A549 (cell line): Measurements from ENCODE around the gene CES1. TPM values are rescaled to one million over a fixed set of nuclear protein-coding genes. Genes with fewer than 3 reads are reported as not detected.

Source experiments
- ATAC-seq, 2 experiments: fragments of 200-7000 bp in 1 of 2; fragments of >200 bp in 1 of 2; cut with Nextera tagmentation in 1 of 2; cut with Tn5 transposase in 1 of 2; 3 replicates each; pipeline versions ENCODE4 v1.8.0 to v1.9.1; 2018 to 2020; ENCODE audit warnings: mild to moderate bottlenecking in 1 of 2, moderate library complexity in 1 of 2
- CTCF ChIA-PET: fragments of 300-600 bp; sonication (Branson Sonifier 250); formaldehyde crosslinking; extraction: SDS; loops from one replicate; lab custom pipeline; 2021; ENCODE audit warnings: antibody characterized with exemption, inconsistent platforms; lab: Yijun Ruan, JAX
- POLR2A ChIA-PET: fragments of 350-600 bp; formaldehyde crosslinking; extraction: SDS; loops from one replicate; lab custom pipeline; 2021; ENCODE audit warnings: antibody characterized with exemption, inconsistent platforms; lab: Yijun Ruan, JAX
- DNase-seq, 2 experiments: peaks; one replicate each; pipeline versions ENCODE4 v3.0.0 to v3.0.0-alpha.2; 2011 to 2016; ENCODE audit warnings: low read depth in 1 of 2, low spot score in 1 of 2
- FAIRE-seq: peaks from 2 replicates; lab custom pipeline; 2011; peaks lifted over from hg19 to GRCh38; lab: Jason Lieb, UNC
- H3K27ac ChIP-seq, 2 experiments: fragments of >200 bp; sonication (Bioruptor Twin); formaldehyde crosslinking; 3 replicates each; pipeline ENCODE4 v1.5.1; 2016 to 2017
- H3K4me1 ChIP-seq: fragments of >200 bp; sonication (Bioruptor Twin); formaldehyde crosslinking; 3 replicates; pipeline ENCODE4 v1.6.1; 2016
- H3K4me2 ChIP-seq: fragments of >200 bp; sonication (Bioruptor Twin); formaldehyde crosslinking; 3 replicates; pipeline ENCODE4 v1.6.1; 2016
- H3K4me3 ChIP-seq: fragments of >200 bp; sonication (Bioruptor Twin); formaldehyde crosslinking; 3 replicates; pipeline ENCODE4 v1.5.1; 2016
- H3K9me3 ChIP-seq: fragments of >200 bp; sonication (Bioruptor Twin); formaldehyde crosslinking; 3 replicates; pipeline ENCODE4 v1.6.1; 2016
- BHLHE40 ChIP-seq: IDR thresholded peaks from 2 replicates; pipeline ENCODE4 v1.6.1; 2012; ENCODE audit warnings: low read depth, low read length, inconsistent platforms
- CBX2 ChIP-seq: fragments of 200-600 bp; sonication (generic); IDR thresholded peaks from 2 replicates; pipeline ENCODE4 v1.6.1; 2016; ENCODE audit warnings: low read depth, mild to moderate bottlenecking, borderline replicate concordance
- CHD2 ChIP-seq: fragments of 150-350 bp; IDR thresholded peaks from 2 replicates; pipeline ENCODE4 v1.6.1; 2014; ENCODE audit warnings: low read length; ENCODE audit not compliant: partially characterized antibody
- CHD4 ChIP-seq: fragments of 200-600 bp; sonication (generic); IDR thresholded peaks from 2 replicates; pipeline ENCODE4 v1.6.1; 2016; ENCODE audit warnings: antibody characterized with exemption, mild to moderate bottlenecking, borderline replicate concordance
- EHF ChIP-seq: fragments of 250-450 bp; sonication (Bioruptor Pico); IDR thresholded peaks from 2 replicates; pipeline ENCODE4 v1.5.0; 2020; ENCODE audit warnings: mild to moderate bottlenecking
- ESRRA ChIP-seq: fragments of 150-350 bp; IDR thresholded peaks from 2 replicates; pipeline ENCODE4 v1.6.1; 2014; ENCODE audit warnings: mild to moderate bottlenecking, low read length, borderline replicate concordance
- HDAC2 ChIP-seq: fragments of 200-600 bp; sonication (generic); IDR thresholded peaks from 2 replicates; pipeline ENCODE4 v1.6.1; 2016
- HOXA7 ChIP-seq: fragments of 250-450 bp; sonication (Bioruptor Pico); IDR thresholded peaks from 2 replicates; pipeline ENCODE4 v1.5.0; 2020; ENCODE audit warnings: mild to moderate bottlenecking, moderate library complexity
- HOXB5 ChIP-seq: fragments of 250-450 bp; sonication (Bioruptor Pico); IDR thresholded peaks from 2 replicates; pipeline ENCODE4 v1.5.0; 2020; ENCODE audit warnings: mild to moderate bottlenecking, moderate library complexity
- JUNB ChIP-seq: fragments of >200 bp; sonication (Bioruptor Twin); formaldehyde crosslinking; IDR thresholded peaks from 2 replicates; pipeline ENCODE4 v1.6.1; 2016
- MAZ ChIP-seq: fragments of 150-350 bp; IDR thresholded peaks from 2 replicates; pipeline ENCODE4 v1.6.1; 2014; ENCODE audit warnings: antibody characterized with exemption, low read depth, low read length, borderline replicate concordance
- NFE2L2 ChIP-seq: fragments of 150-350 bp; conservative IDR thresholded peaks from 2 replicates; pipeline ENCODE4 v1.6.1; 2014; ENCODE audit warnings: low read length
- NR3C1 ChIP-seq: fragments of >200 bp; sonication (Bioruptor Twin); formaldehyde crosslinking; IDR thresholded peaks from 3 replicates; pipeline ENCODE4 v1.6.1; 2017
- PHF8 ChIP-seq: fragments of 200-600 bp; sonication (generic); IDR thresholded peaks from 2 replicates; pipeline ENCODE4 v1.6.1; 2016; ENCODE audit warnings: low read depth, mild to moderate bottlenecking, antibody characterized with exemption, moderate library complexity, borderline replicate concordance
- POLR2A ChIP-seq: IDR thresholded peaks from 2 replicates; pipeline ENCODE4 v1.6.1; 2012; ENCODE audit warnings: mild to moderate bottlenecking, low read length
- RAD21 ChIP-seq, 2 experiments: fragments of >200 bp in 1 of 2; sonication (Bioruptor Twin) in 1 of 2; formaldehyde crosslinking in 1 of 2; IDR thresholded peaks in 1 of 2; conservative IDR thresholded peaks in 1 of 2; 2 replicates in 1 of 2; 3 replicates in 1 of 2; pipeline ENCODE4 v1.6.1; 2012 to 2018; ENCODE audit warnings: inconsistent platforms in 1 of 2
- RARB ChIP-seq: fragments of 250-450 bp; sonication (Bioruptor Pico); IDR thresholded peaks from 2 replicates; pipeline ENCODE4 v1.8.0; 2021; ENCODE audit warnings: mild to moderate bottlenecking, moderate library complexity
- RCOR1 ChIP-seq: fragments of 150-350 bp; IDR thresholded peaks from 2 replicates; pipeline ENCODE4 v1.6.1; 2014; ENCODE audit warnings: antibody characterized with exemption, low read length, low read depth
- RFX5 ChIP-seq: fragments of 450-650 bp; IDR thresholded peaks from 2 replicates; pipeline ENCODE4 v1.7.1; 2014; ENCODE audit warnings: antibody characterized with exemption, mild to moderate bottlenecking, moderate library complexity
- SREBF2 ChIP-seq: fragments of 450-650 bp; IDR thresholded peaks from 2 replicates; pipeline ENCODE4 v1.6.1; 2014; ENCODE audit warnings: mild to moderate bottlenecking, moderate library complexity
- ZC3H11A ChIP-seq: fragments of 450-650 bp; IDR thresholded peaks from 2 replicates; pipeline ENCODE4 v1.6.1; 2014; ENCODE audit warnings: antibody characterized with exemption, mild to moderate bottlenecking
- ZSCAN20 ChIP-seq: fragments of 250-450 bp; sonication (Bioruptor Pico); IDR thresholded peaks from 2 replicates; pipeline ENCODE4 v1.8.0; 2022; ENCODE audit warnings: mild to moderate bottlenecking, moderate library complexity
- WGBS: methylation state at CpG from one replicate; pipeline ENCODE4 v1.1.6; 2017; ENCODE audit errors: missing lambda C conversion rate; 5-methylcytosine and 5-hydroxymethylcytosine counted together
- polyA plus RNA-seq, 4 experiments: library from polyadenylated mRNA; depleted of rRNA in 3 of 4; stranded (reverse); fragments of >200 nt; fragmentation: RNase III in 1 of 4; extraction: RNeasy Plus Mini Kit Qiagen cat#74134 plus additional on column Dnase treatment in 1 of 4; gene quantifications; 2 replicates in 3 of 4; 3 replicates in 1 of 4; pipeline ENCODE4 v1.2.3, GENCODE V29; 2011 to 2017
- TF ChIP-seq, protein P1 (sequence below): fragments of 250-450 bp; sonication (Bioruptor Pico); IDR thresholded peaks from 2 replicates; pipeline ENCODE4 v1.5.0; 2020; ENCODE audit warnings: low read depth, mild to moderate bottlenecking, moderate library complexity
- TF ChIP-seq, protein P2 (sequence below): fragments of 200-600 bp; sonication (generic); IDR thresholded peaks from 2 replicates; pipeline ENCODE4 v1.6.1; 2016; ENCODE audit warnings: antibody characterized with exemption, mild to moderate bottlenecking, moderate library complexity
- TF ChIP-seq, protein P3 (sequence below): fragments of >200 bp; sonication (Bioruptor Twin); formaldehyde crosslinking; IDR thresholded peaks from 3 replicates; pipeline ENCODE4 v1.6.1; 2016
- TF ChIP-seq, protein P4 (sequence below): IDR thresholded peaks from 2 replicates; pipeline ENCODE4 v1.6.1; 2012
- TF ChIP-seq, protein P5 (sequence below): IDR thresholded peaks from 2 replicates; pipeline ENCODE4 v1.6.1; 2012
- TF ChIP-seq, protein P6 (sequence below): IDR thresholded peaks from 2 replicates; pipeline ENCODE4 v1.6.1; 2012; ENCODE audit warnings: low read depth, borderline replicate concordance

The CES1 gene
- polyA plus RNA-seq, 2 of the 4 experiments (the other 2 are of a cell fraction) = 17.9 to 84.1 TPM

DNA sequence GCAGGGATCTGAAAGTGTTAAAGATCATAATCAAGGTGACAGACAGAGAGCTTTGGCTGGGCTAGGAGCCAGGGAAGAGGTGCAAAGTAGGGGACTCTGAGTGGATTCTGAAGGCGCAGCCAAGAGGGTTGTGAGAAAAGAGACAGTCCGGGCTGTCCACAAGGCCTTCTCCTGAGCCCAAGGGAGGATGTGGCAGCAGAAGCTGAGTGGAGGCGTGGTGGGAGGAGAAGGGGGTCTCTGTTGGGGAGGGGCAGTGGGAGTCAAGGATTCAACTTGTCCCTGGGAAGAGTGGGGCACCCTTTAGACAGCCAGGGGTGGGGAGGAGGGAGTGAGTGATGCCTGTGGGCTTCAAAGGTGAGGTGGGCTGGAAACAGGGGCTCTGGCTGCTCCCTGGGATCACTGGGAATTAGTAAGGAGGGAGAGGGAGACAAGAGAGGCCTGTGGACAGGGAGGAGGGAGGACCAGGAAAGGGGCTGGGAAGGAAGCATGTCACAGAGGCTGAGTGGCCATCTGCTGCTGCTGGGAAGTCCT lies 10.6 kb downstream of the CES1 start:
- POLR2A ChIA-PET = no interaction called here

DNA sequence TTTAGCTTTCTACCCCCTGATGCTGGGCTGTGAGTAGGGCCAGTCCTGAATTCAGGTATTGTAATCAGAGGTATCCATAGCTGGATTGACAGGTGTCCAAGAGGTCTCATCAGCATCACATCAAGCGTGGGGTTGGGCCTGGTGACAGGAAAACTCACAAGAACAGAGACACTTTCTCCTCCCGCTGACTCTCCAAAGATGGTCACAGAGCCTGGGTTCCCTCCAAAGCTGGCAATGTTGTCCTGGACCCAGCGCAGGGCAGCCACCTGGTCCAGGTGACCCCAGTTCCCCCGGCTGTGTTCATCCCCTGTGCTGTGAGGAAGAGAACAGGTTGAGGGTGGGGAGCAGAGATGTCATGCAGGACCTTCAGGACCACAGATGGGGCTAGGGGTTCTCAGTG lies 11.7 kb downstream of the CES1 start:
- ATAC-seq = no peak
- no peaks in the 10 kb centered on the region for H3K4me1 ChIP-seq
- H3K4me3 ChIP-seq = no peak overlapping the region
- H3K9me3 ChIP-seq = no peaks in the 10 kb centered on the region
- DNase-seq = no peak
- 74% methylated on average over 3 of the region's 4 CpGs for WGBS
- H3K27ac ChIP-seq = no peak overlapping the region
- TF ChIP-seq CHD2 (no peak), NFE2L2 (no peak), ZC3H11A (no peak), HOXA7 (CRISPR knock-in tag) (no peak)
- TF ChIP-seq, protein P1, sequence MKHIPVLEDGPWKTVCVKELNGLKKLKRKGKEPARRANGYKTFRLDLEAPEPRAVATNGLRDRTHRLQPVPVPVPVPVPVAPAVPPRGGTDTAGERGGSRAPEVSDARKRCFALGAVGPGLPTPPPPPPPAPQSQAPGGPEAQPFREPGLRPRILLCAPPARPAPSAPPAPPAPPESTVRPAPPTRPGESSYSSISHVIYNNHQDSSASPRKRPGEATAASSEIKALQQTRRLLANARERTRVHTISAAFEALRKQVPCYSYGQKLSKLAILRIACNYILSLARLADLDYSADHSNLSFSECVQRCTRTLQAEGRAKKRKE = no peak
- CTCF ChIA-PET = no interaction called here
- FAIRE-seq = no peak
- no peak overlapping the region for H3K4me2 ChIP-seq
- POLR2A ChIA-PET = no interaction called here

More for the DNA sequence above, 10.6 kb downstream of the CES1 start:
- CTCF ChIA-PET = no interaction called here
- ATAC-seq (no peak; a peak in 1 of 6 replicates), FAIRE-seq (no peak), DNase-seq (no peak)
- WGBS = 74% methylated on average over 3 of the region's 3 CpGs
- no peaks in the 10 kb centered on the region for H3K9me3 ChIP-seq
- H3K4me2 ChIP-seq = no peak overlapping the region
- TF ChIP-seq MAZ (no peak), NR3C1 (no peak), POLR2A (no peak), CBX2 (no peak), RFX5 (no peak), CHD2 (no peak), RARB (CRISPR knock-in tag) (no peak), RCOR1 (no peak), PHF8 (no peak), ZSCAN20 (CRISPR knock-in tag) (no peak), CHD4 (no peak)
- TF ChIP-seq, protein P2, sequence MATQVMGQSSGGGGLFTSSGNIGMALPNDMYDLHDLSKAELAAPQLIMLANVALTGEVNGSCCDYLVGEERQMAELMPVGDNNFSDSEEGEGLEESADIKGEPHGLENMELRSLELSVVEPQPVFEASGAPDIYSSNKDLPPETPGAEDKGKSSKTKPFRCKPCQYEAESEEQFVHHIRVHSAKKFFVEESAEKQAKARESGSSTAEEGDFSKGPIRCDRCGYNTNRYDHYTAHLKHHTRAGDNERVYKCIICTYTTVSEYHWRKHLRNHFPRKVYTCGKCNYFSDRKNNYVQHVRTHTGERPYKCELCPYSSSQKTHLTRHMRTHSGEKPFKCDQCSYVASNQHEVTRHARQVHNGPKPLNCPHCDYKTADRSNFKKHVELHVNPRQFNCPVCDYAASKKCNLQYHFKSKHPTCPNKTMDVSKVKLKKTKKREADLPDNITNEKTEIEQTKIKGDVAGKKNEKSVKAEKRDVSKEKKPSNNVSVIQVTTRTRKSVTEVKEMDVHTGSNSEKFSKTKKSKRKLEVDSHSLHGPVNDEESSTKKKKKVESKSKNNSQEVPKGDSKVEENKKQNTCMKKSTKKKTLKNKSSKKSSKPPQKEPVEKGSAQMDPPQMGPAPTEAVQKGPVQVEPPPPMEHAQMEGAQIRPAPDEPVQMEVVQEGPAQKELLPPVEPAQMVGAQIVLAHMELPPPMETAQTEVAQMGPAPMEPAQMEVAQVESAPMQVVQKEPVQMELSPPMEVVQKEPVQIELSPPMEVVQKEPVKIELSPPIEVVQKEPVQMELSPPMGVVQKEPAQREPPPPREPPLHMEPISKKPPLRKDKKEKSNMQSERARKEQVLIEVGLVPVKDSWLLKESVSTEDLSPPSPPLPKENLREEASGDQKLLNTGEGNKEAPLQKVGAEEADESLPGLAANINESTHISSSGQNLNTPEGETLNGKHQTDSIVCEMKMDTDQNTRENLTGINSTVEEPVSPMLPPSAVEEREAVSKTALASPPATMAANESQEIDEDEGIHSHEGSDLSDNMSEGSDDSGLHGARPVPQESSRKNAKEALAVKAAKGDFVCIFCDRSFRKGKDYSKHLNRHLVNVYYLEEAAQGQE = no peak
- TF ChIP-seq, protein P3, sequence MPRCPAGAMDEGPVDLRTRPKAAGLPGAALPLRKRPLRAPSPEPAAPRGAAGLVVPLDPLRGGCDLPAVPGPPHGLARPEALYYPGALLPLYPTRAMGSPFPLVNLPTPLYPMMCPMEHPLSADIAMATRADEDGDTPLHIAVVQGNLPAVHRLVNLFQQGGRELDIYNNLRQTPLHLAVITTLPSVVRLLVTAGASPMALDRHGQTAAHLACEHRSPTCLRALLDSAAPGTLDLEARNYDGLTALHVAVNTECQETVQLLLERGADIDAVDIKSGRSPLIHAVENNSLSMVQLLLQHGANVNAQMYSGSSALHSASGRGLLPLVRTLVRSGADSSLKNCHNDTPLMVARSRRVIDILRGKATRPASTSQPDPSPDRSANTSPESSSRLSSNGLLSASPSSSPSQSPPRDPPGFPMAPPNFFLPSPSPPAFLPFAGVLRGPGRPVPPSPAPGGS = no peak
- no peak overlapping the region for H3K27ac ChIP-seq
- H3K4me1 ChIP-seq = no peaks in the 10 kb centered on the region
- H3K4me3 ChIP-seq = no peak overlapping the region

DNA sequence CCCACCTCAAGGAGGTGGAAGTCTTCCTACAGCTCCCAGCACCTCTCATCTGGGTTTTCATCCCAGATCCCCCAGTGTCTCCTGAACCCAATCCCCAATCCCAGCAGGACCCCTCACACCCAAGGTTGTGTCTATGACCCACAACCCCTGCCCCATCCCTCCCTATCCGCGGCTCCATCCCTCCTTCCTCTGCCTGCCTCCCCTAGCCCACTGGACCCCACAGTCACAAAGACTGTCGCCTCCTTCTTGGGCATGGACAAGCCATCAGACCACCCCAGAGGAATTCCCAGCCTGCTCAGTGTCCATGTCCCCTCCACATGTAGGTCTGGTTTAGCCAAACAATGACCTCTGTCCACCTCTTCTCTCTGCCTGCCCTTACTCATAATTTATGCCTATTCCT lies 12.3 kb downstream of the CES1 start:
- Histone ChIP-seq H3K4me3 (no peak overlapping the region), H3K4me1 (no peaks in the 10 kb centered on the region), H3K9me3 (no peaks in the 10 kb centered on the region), H3K27ac (no peak overlapping the region), H3K4me2 (no peak overlapping the region)
- POLR2A ChIA-PET = no interaction called here
- no peak for FAIRE-seq
- no peak for ATAC-seq
- 88% methylated on average over 3 of the region's 3 CpGs for WGBS
- no peak for DNase-seq
- CTCF ChIA-PET = no interaction called here
- TF ChIP-seq RCOR1 (no peak), EHF (CRISPR knock-in tag) (no peak), RAD21 (conservative IDR thresholded peaks at IDR 0.05 in 1 of 2, IDR thresholded peaks at IDR 0.05 in 1 of 2) (no peak), JUNB (no peak), PHF8 (no peak), HOXB5 (no peak), HOXA7 (CRISPR knock-in tag) (no peak), BHLHE40 (no peak), MAZ (no peak), HDAC2 (no peak), SREBF2 (no peak), ESRRA (no peak)
- TF ChIP-seq, protein P4, sequence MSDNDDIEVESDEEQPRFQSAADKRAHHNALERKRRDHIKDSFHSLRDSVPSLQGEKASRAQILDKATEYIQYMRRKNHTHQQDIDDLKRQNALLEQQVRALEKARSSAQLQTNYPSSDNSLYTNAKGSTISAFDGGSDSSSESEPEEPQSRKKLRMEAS = no peak
- TF ChIP-seq, protein P5, sequence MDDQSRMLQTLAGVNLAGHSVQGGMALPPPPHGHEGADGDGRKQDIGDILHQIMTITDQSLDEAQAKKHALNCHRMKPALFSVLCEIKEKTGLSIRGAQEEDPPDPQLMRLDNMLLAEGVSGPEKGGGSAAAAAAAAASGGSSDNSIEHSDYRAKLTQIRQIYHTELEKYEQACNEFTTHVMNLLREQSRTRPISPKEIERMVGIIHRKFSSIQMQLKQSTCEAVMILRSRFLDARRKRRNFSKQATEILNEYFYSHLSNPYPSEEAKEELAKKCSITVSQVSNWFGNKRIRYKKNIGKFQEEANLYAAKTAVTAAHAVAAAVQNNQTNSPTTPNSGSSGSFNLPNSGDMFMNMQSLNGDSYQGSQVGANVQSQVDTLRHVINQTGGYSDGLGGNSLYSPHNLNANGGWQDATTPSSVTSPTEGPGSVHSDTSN = no peak
- TF ChIP-seq, protein P6, sequence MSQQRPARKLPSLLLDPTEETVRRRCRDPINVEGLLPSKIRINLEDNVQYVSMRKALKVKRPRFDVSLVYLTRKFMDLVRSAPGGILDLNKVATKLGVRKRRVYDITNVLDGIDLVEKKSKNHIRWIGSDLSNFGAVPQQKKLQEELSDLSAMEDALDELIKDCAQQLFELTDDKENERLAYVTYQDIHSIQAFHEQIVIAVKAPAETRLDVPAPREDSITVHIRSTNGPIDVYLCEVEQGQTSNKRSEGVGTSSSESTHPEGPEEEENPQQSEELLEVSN = no peak
